Hepatocyte (in vitro differentiated cells): ENCODE measurements around the gene RMI2.

ENCODE experiments used
- EZH2 ChIP-seq: fragments of 200-600 bp; sonication (generic); IDR thresholded peaks from 2 replicates; pipeline ENCODE4 v1.6.1; 2016; ENCODE audit warnings: antibody characterized with exemption, mild to moderate bottlenecking, borderline replicate concordance
- EZH2phosphoT487 ChIP-seq: fragments of 200-600 bp; sonication (generic); IDR thresholded peaks from one replicate; pipeline ENCODE4 v1.6.1; 2018; ENCODE audit warnings: antibody characterized with exemption, mild to moderate bottlenecking, low read depth, moderate library complexity; ENCODE audit not compliant: unreplicated experiment, severe bottlenecking
- TF ChIP-seq, protein P1 (sequence below): fragments of 200-600 bp; sonication (generic); IDR thresholded peaks from 2 replicates; pipeline ENCODE4 v1.5.1; 2016; ENCODE audit warnings: antibody characterized with exemption, mild to moderate bottlenecking; ENCODE audit not compliant: poor library complexity

DNA sequence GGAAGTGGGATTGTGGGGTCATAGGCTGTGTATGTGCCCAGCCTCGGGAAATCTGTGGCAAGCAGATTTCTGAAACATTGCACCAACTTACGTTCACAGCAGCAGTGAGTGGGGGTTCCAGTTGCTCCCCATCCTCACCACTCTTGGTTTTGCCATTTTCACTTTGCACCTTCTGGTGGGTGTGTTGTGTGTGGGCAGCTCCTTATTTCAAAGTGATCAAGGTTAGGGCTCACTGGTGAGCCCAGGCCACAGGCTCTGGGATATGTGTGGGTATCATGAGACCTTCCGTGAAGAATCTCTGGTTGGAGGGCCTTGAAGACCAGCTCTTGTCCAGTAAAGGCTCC, 34.7 kb upstream of the RMI2 start:
- TF ChIP-seq EZH2, result no peak
- TF ChIP-seq, protein P1, sequence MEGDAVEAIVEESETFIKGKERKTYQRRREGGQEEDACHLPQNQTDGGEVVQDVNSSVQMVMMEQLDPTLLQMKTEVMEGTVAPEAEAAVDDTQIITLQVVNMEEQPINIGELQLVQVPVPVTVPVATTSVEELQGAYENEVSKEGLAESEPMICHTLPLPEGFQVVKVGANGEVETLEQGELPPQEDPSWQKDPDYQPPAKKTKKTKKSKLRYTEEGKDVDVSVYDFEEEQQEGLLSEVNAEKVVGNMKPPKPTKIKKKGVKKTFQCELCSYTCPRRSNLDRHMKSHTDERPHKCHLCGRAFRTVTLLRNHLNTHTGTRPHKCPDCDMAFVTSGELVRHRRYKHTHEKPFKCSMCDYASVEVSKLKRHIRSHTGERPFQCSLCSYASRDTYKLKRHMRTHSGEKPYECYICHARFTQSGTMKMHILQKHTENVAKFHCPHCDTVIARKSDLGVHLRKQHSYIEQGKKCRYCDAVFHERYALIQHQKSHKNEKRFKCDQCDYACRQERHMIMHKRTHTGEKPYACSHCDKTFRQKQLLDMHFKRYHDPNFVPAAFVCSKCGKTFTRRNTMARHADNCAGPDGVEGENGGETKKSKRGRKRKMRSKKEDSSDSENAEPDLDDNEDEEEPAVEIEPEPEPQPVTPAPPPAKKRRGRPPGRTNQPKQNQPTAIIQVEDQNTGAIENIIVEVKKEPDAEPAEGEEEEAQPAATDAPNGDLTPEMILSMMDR, result no peak
- TF ChIP-seq EZH2phosphoT487, result no peak
